HepG2 (cell line): ENCODE data around the gene MNAT1. TPM values are rescaled to one million over a fixed set of nuclear protein-coding genes. Genes with fewer than 3 reads are reported as not detected.

Experiments used
- ARHGAP35 ChIP-seq: sonication (generic); formaldehyde crosslinking; IDR thresholded peaks from 2 replicates; pipeline ENCODE4 v1.9.0; 2022; ENCODE audit warnings: mild to moderate bottlenecking, inconsistent platforms, moderate library complexity, missing genetic modification reagents, borderline replicate concordance
- ARID4A ChIP-seq: sonication (generic); formaldehyde crosslinking; IDR thresholded peaks from 2 replicates; pipeline ENCODE4 v1.5.0; 2020; ENCODE audit warnings: mild to moderate bottlenecking, missing genetic modification reagents, borderline replicate concordance
- HINFP ChIP-seq: sonication (generic); formaldehyde crosslinking; IDR thresholded peaks from 2 replicates; pipeline ENCODE4 v1.4.0; 2020; ENCODE audit warnings: low read depth, mild to moderate bottlenecking, missing genetic modification reagents
- JDP2 ChIP-seq: sonication (generic); formaldehyde crosslinking; IDR thresholded peaks from 2 replicates; pipeline ENCODE4 v1.8.1; 2022; ENCODE audit warnings: missing genetic modification reagents, borderline replicate concordance
- MAX ChIP-seq: IDR thresholded peaks from 2 replicates; pipeline ENCODE4 v1.6.1; 2012; ENCODE audit warnings: inconsistent platforms
- MXD1 ChIP-seq: sonication (generic); formaldehyde crosslinking; IDR thresholded peaks from 2 replicates; pipeline ENCODE4 v1.4.0; 2020; ENCODE audit warnings: mild to moderate bottlenecking, missing genetic modification reagents
- NR3C1 ChIP-seq: sonication (generic); formaldehyde crosslinking; IDR thresholded peaks from 2 replicates; pipeline ENCODE4 v1.4.0; 2020; ENCODE audit warnings: missing genetic modification reagents
- POGZ ChIP-seq: sonication (generic); formaldehyde crosslinking; IDR thresholded peaks from 2 replicates; pipeline ENCODE4 v1.4.0; 2020; ENCODE audit warnings: mild to moderate bottlenecking, missing genetic modification reagents
- PRDM4 ChIP-seq: sonication (generic); formaldehyde crosslinking; IDR thresholded peaks from 2 replicates; pipeline ENCODE4 v1.9.0; 2021; ENCODE audit warnings: missing genetic modification reagents, borderline replicate concordance
- PRMT3 ChIP-seq: sonication (generic); formaldehyde crosslinking; IDR thresholded peaks from 2 replicates; pipeline ENCODE4 v1.8.1; 2022; ENCODE audit warnings: low read depth, mild to moderate bottlenecking, moderate library complexity, missing genetic modification reagents, borderline replicate concordance
- SMARCE1 ChIP-seq: fragments of 450-650 bp; IDR thresholded peaks from 2 replicates; pipeline ENCODE4 v1.6.1; 2017; ENCODE audit warnings: borderline replicate concordance
- TFAP4 ChIP-seq: sonication (generic); IDR thresholded peaks from 2 replicates; pipeline ENCODE4 v1.6.1; 2016; ENCODE audit warnings: low read depth, borderline replicate concordance
- TRIM22 ChIP-seq: fragments of 450-650 bp; IDR thresholded peaks from 2 replicates; pipeline ENCODE4 v1.6.1; 2017
- ZMAT3 ChIP-seq: sonication (generic); formaldehyde crosslinking; conservative IDR thresholded peaks from 2 replicates; pipeline ENCODE4 v1.7.0; 2021; ENCODE audit warnings: missing genetic modification reagents
- ZNF280B ChIP-seq: sonication (generic); formaldehyde crosslinking; IDR thresholded peaks from 2 replicates; pipeline ENCODE4 v1.5.0; 2020; ENCODE audit warnings: missing genetic modification reagents, mild to moderate bottlenecking, borderline replicate concordance
- ZNF619 ChIP-seq: sonication (generic); formaldehyde crosslinking; IDR thresholded peaks from 2 replicates; pipeline ENCODE4 v1.4.0; 2020; ENCODE audit warnings: mild to moderate bottlenecking, missing genetic modification reagents
- polyA plus RNA-seq, 8 experiments: library from polyadenylated mRNA; depleted of rRNA in 3 of 8; stranded (reverse) in 7 of 8; unstranded in 1 of 8; fragments of >200 nt; fragmentation: Illumina TruSeq in 4 of 8; extraction: Trizol in 4 of 8; gene quantifications; 2 replicates each; pipeline versions ENCODE4 v1.2.1 to v1.2.3, GENCODE V29; 2011 to 2016; ENCODE audit warnings: low read depth in 4 of 8, missing spikeins in 1 of 8, mixed read lengths in 1 of 8; ENCODE audit not compliant: insufficient read depth in 1 of 8
- total RNA-seq, 5 experiments: library from RNA; depleted of rRNA; stranded (reverse); fragments of >200 nt; fragmentation: Illumina TruSeq; extraction: Trizol; gene quantifications; 2 replicates each; pipeline ENCODE4 v1.2.3, GENCODE V29; 2016; ENCODE audit warnings: low read depth in 1 of 5

MNAT1 gene
- total and polyA plus RNA-seq, 2 of the 13 experiments (the other 11 are each of a cell fraction or from before 2014, with no cell fraction given) = 49.2 to 94.8 TPM

- TF ChIP-seq TFAP4 = no peak
- no peak for TF ChIP-seq HINFP (CRISPR knock-in tag)
- TF ChIP-seq TRIM22 = no peak
- peak; percentile 80 for TF ChIP-seq POGZ (CRISPR knock-in tag)
- TF ChIP-seq ZNF280B (CRISPR knock-in tag) = no peak
- no peak for TF ChIP-seq JDP2
- no peak for TF ChIP-seq ARID4A (CRISPR knock-in tag)
- no peak for TF ChIP-seq PRMT3
- TF ChIP-seq ZNF619 (CRISPR knock-in tag) = no peak
- no peak for TF ChIP-seq NR3C1 (CRISPR knock-in tag)
- no peak for TF ChIP-seq PRDM4 (CRISPR knock-in tag)
- no peak for TF ChIP-seq ARHGAP35
- no peak for TF ChIP-seq SMARCE1
- TF ChIP-seq MAX = no peak
- TF ChIP-seq ZMAT3 = no peak
- no peak for TF ChIP-seq MXD1 (CRISPR knock-in tag)
These were observed 85.0 kb downstream of the MNAT1 start (continued) for GRCh38 chr14:60819575-60819974.
